ENCODE results near the gene GOLGA6L9.

- TF ChIP-seq CTCF (conservative IDR thresholded peaks at IDR 0.05; ENCODE audit: low read length), result no peak
- no peak for TF ChIP-seq EZH2phosphoT487 (IDR thresholded peaks at IDR 0.05; ENCODE audit: borderline replicate concordance)
Observed at GRCh38 chr15:82397817-82398216, 31.8 kb upstream of the GOLGA6L9 start.
